ENCODE measurements around the gene LEKR1. TPM values are rescaled to one million over a fixed set of nuclear protein-coding genes. Genes with fewer than 3 reads are reported as not detected.

The LEKR1 gene
- total RNA-seq, 2 donors from 2014 or later = 4.2 TPM; not detected in 1

DNA sequence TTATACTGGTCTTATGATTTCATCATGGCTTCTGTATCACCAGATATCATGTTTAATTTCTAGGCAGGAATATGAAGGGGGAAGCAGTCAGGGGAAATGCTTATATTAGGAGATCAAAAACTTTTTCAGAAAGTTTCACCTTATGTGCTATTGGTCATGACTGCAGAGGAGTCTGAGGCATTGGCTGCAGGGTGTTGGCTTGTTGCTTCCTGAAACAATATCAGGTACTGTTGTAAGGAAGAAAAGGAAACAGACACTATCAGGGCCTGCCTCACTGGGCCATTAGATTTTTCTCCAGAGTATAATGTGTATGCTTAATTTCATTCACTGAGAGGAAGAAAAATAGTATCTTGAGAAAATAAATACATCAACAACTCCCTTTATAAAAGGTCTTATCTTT is 34.7 kb downstream of the LEKR1 start:
- Histone ChIP-seq H3K4me3 (no peak overlapping the region), H3K27ac (no peak overlapping the region), H3K36me3 (no peaks in the 10 kb centered on the region), H3K27me3 (replicated peaks; ENCODE audit: insufficient read depth) (no peaks in the 10 kb centered on the region), H3K9me3 (no peaks in the 10 kb centered on the region), H3K4me1 (ENCODE audit: control insufficient read depth in 1 of 2, low read depth in 2 of 2) (no peaks in the 10 kb centered on the region)
- TF ChIP-seq, protein P1, sequence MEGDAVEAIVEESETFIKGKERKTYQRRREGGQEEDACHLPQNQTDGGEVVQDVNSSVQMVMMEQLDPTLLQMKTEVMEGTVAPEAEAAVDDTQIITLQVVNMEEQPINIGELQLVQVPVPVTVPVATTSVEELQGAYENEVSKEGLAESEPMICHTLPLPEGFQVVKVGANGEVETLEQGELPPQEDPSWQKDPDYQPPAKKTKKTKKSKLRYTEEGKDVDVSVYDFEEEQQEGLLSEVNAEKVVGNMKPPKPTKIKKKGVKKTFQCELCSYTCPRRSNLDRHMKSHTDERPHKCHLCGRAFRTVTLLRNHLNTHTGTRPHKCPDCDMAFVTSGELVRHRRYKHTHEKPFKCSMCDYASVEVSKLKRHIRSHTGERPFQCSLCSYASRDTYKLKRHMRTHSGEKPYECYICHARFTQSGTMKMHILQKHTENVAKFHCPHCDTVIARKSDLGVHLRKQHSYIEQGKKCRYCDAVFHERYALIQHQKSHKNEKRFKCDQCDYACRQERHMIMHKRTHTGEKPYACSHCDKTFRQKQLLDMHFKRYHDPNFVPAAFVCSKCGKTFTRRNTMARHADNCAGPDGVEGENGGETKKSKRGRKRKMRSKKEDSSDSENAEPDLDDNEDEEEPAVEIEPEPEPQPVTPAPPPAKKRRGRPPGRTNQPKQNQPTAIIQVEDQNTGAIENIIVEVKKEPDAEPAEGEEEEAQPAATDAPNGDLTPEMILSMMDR (IDR thresholded peaks at IDR 0.05) = no peak
- DNase-seq (ENCODE audit: low spot score) (no peak), ATAC-seq (ENCODE audit: insufficient number of reproducible peaks, low FRiP score, low read depth) (no peak)

DNA sequence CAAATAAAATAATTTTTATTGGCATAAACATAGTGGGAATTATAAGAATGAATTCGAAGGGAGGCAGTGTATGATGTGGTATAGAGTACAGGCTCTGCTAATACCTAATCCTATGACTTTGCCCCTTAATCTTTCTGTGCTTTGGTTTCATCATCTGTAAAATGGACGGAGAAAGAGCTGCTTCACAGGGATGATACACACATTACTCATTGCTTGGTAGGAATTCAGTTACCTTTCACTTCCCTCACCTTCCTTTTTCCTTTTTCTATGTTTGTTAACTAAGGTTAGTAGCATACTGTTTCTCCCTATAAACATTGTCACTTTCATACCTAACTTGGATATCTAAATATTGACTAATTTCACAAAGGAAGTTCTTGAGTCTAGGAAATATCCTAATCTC is 36.2 kb downstream of the LEKR1 start:
- TF ChIP-seq, protein P1 (IDR thresholded peaks at IDR 0.05) = no peak
- no peaks in the 10 kb centered on the region for H3K36me3 ChIP-seq
- ATAC-seq (ENCODE audit: insufficient number of reproducible peaks, low FRiP score, low read depth) (no peak), DNase-seq (ENCODE audit: low spot score) (no peak)
- no peak overlapping the region for H3K4me3 ChIP-seq
- H3K27ac ChIP-seq = no peak overlapping the region
- H3K9me3 ChIP-seq = no peaks in the 10 kb centered on the region
- no peaks in the 10 kb centered on the region for H3K4me1 ChIP-seq (ENCODE audit: control insufficient read depth in 1 of 2, low read depth in 2 of 2)
- no peaks in the 10 kb centered on the region for H3K27me3 ChIP-seq (replicated peaks; ENCODE audit: insufficient read depth)

DNA sequence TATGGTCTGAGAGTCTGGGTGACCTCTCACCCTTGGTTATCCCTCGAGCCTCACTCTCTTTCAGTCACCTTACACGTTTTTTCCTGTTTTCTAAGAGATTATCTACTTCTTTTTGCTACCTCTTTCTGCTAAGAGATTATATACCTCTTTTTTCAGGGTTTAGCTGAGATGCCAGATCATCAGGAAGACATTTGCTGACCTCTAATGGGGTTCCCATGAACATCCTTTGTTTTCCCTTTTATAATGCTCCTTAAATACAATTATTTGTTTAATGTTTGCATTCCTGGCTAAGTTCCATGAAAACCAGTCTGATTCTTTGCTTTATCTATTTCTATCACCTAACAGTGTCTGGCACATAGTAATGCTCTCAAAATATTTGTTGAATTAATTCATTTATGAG is 39.6 kb downstream of the LEKR1 start:
- no peak overlapping the region for H3K4me3 ChIP-seq
- H3K36me3 ChIP-seq = no peaks in the 10 kb centered on the region
- DNase-seq (ENCODE audit: low spot score) (no peak), ATAC-seq (ENCODE audit: insufficient number of reproducible peaks, low FRiP score, low read depth) (no peak)
- no peak overlapping the region for H3K27ac ChIP-seq
- TF ChIP-seq, protein P1 (IDR thresholded peaks at IDR 0.05) = no peak
- no peaks in the 10 kb centered on the region for H3K9me3 ChIP-seq
- H3K4me1 ChIP-seq (ENCODE audit: control insufficient read depth in 1 of 2, low read depth in 2 of 2) = no peaks in the 10 kb centered on the region
- no peaks in the 10 kb centered on the region for H3K27me3 ChIP-seq (replicated peaks; ENCODE audit: insufficient read depth)

DNA sequence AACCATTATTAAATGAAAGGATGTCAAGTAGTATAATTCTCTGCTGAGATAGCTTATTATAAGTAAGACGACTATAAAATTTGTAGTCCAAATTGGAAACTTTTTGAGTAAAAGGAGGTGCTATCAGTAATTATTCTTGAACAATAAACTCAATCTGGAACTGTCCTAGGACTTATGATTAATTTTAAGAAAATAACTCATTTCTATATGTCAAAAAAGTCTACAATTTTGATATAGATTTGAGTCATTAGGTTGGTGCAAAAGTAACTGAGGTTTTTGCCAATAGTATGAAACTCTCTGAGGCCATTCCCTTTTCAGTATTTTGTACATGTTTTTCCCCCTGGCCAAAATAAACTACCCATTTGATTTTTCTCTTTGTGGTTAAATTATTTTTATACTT is 41.0 kb downstream of the LEKR1 start:
- TF ChIP-seq, protein P1 (IDR thresholded peaks at IDR 0.05) = no peak
- Histone ChIP-seq H3K4me1 (ENCODE audit: control insufficient read depth in 1 of 2, low read depth in 2 of 2) (no peaks in the 10 kb centered on the region), H3K9me3 (no peaks in the 10 kb centered on the region), H3K27me3 (replicated peaks; ENCODE audit: insufficient read depth) (no peaks in the 10 kb centered on the region), H3K36me3 (no peaks in the 10 kb centered on the region), H3K27ac (no peak overlapping the region), H3K4me3 (no peak overlapping the region)
- no peak for DNase-seq (ENCODE audit: low spot score)
- ATAC-seq (ENCODE audit: insufficient number of reproducible peaks, low FRiP score, low read depth) = no peak

DNA sequence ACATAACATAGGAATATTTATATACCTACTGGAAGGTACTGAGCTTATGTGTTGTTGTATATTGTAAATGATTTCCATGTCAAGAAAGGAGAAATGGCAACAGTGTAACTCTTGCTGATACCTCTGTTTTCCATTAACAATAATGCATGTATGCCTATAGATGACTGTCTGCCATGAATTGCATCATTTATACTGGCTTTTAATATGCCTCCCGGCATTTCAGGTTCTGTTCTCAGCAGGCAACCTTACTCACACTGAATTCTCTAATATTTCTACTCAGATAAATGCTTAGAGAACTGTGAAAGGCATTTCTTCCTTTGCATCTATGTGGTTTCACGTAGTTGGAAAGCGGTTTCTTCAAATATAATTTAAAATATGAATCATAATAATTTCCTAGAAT is 41.8 kb downstream of the LEKR1 start:
- H3K4me3 ChIP-seq = no peak overlapping the region
- TF ChIP-seq, protein P1 (IDR thresholded peaks at IDR 0.05) = no peak
- H3K27ac ChIP-seq = no peak overlapping the region
- DNase-seq (ENCODE audit: low spot score) (no peak), ATAC-seq (ENCODE audit: insufficient number of reproducible peaks, low FRiP score, low read depth) (no peak)
- H3K27me3 ChIP-seq (replicated peaks; ENCODE audit: insufficient read depth) = no peaks in the 10 kb centered on the region
- H3K4me1 ChIP-seq (ENCODE audit: control insufficient read depth in 1 of 2, low read depth in 2 of 2) = no peaks in the 10 kb centered on the region
- H3K9me3 ChIP-seq = peaks cover 2% of the 10 kb centered on the region
- H3K36me3 ChIP-seq = no peaks in the 10 kb centered on the region
